Measurements from ENCODE around the gene SUPT16H. TPM values are rescaled to one million over a fixed set of nuclear protein-coding genes. Genes with fewer than 3 reads are reported as not detected.
A peak's percentile ranks its signal among the peaks of the same experiment; 100 is the strongest.

Gene SUPT16H
- total and polyA plus RNA-seq, 2 of the 13 experiments (the other 11 are each of a cell fraction or from before 2014, with no cell fraction given), result 77.5 to 230 TPM

DNA sequence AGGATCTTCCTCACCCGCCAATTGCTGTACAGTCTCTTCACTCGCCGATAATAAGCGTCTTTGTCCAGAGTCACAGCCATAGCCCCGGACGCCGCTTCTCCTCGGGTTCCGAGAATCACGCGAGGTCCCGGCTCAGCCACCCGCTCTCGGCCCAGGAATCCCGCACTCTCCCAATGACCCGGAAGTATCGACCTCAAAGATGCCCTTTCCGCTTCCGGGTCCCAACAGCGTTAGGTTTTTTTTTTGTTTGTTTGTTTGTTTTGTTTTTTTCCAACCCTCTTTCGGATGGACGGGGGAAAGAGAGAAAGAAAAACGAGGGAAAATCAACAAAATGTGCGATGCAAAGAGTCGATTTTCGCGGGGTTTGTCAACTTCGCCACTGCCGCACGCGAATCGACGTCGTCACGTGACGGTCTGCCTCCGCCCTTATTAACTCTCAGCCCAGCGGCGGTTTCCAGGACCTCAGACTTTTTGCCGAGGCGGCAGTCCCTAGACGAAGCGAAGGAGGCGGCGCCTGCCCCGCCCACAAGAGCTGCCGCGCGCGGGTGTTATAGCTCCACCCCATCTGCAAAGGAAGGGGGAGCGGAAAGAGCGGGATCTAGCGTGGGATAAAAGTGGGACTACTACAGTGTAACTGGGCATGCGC is at the start of gene SUPT16H (continued):
- TF ChIP-seq, protein P1, sequence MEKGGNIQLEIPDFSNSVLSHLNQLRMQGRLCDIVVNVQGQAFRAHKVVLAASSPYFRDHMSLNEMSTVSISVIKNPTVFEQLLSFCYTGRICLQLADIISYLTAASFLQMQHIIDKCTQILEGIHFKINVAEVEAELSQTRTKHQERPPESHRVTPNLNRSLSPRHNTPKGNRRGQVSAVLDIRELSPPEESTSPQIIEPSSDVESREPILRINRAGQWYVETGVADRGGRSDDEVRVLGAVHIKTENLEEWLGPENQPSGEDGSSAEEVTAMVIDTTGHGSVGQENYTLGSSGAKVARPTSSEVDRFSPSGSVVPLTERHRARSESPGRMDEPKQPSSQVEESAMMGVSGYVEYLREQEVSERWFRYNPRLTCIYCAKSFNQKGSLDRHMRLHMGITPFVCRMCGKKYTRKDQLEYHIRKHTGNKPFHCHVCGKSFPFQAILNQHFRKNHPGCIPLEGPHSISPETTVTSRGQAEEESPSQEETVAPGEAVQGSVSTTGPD (CRISPR knock-in tag; IDR thresholded peaks at IDR 0.05), result no peak
- TF ChIP-seq, protein P2, sequence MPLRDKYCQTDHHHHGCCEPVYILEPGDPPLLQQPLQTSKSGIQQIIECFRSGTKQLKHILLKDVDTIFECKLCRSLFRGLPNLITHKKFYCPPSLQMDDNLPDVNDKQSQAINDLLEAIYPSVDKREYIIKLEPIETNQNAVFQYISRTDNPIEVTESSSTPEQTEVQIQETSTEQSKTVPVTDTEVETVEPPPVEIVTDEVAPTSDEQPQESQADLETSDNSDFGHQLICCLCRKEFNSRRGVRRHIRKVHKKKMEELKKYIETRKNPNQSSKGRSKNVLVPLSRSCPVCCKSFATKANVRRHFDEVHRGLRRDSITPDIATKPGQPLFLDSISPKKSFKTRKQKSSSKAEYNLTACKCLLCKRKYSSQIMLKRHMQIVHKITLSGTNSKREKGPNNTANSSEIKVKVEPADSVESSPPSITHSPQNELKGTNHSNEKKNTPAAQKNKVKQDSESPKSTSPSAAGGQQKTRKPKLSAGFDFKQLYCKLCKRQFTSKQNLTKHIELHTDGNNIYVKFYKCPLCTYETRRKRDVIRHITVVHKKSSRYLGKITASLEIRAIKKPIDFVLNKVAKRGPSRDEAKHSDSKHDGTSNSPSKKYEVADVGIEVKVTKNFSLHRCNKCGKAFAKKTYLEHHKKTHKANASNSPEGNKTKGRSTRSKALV (CRISPR knock-in tag; IDR thresholded peaks at IDR 0.05), result no peak; the same call in 1 of the 2 replicates
- no peak for TF ChIP-seq EZH2 (conservative IDR thresholded peaks at IDR 0.05; ENCODE audit: low read depth, low read length)
- peak; percentile 64; the same call in 1 of the 2 replicates for TF ChIP-seq ZNF333 (CRISPR knock-in tag; IDR thresholded peaks at IDR 0.05; ENCODE audit: borderline replicate concordance)
- TF ChIP-seq REPIN1 (CRISPR knock-in tag; IDR thresholded peaks at IDR 0.05; ENCODE audit: borderline replicate concordance, low read depth), result peak; percentile 72; the same call in 1 of the 2 replicates
- no peak for TF ChIP-seq ZNF562 (CRISPR knock-in tag; IDR thresholded peaks at IDR 0.05; ENCODE audit: borderline replicate concordance)
- no peak for TF ChIP-seq KAT2B (IDR thresholded peaks at IDR 0.05; ENCODE audit: borderline replicate concordance, low read depth, low read length)
- TF ChIP-seq NFYB (CRISPR knock-in tag; IDR thresholded peaks at IDR 0.05), result peak; percentile 40
- TF ChIP-seq BRD4 (CRISPR knock-in tag; IDR thresholded peaks at IDR 0.05), result no peak
- TF ChIP-seq, protein P3, sequence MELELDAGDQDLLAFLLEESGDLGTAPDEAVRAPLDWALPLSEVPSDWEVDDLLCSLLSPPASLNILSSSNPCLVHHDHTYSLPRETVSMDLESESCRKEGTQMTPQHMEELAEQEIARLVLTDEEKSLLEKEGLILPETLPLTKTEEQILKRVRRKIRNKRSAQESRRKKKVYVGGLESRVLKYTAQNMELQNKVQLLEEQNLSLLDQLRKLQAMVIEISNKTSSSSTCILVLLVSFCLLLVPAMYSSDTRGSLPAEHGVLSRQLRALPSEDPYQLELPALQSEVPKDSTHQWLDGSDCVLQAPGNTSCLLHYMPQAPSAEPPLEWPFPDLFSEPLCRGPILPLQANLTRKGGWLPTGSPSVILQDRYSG (CRISPR knock-in tag; IDR thresholded peaks at IDR 0.05), result no peak
- TF ChIP-seq SAFB2 (CRISPR knock-in tag; IDR thresholded peaks at IDR 0.05; ENCODE audit: borderline replicate concordance, low read depth), result peak; percentile 86
- TF ChIP-seq NR1H2 (CRISPR knock-in tag; IDR thresholded peaks at IDR 0.05; ENCODE audit: borderline replicate concordance, low read depth), result no peak; the same call in 1 of the 2 replicates
- peak; percentile 70 for TF ChIP-seq YY1 (IDR thresholded peaks at IDR 0.05; ENCODE audit: insufficient read depth, insufficient replicate concordance, low read depth, low read length)
- TF ChIP-seq HNRNPH1 (optimal IDR thresholded peaks at IDR 0.05; ENCODE audit: low read depth, low read length), result no peak
- peak; percentile 65 for TF ChIP-seq SIN3B (IDR thresholded peaks at IDR 0.05; ENCODE audit: low read length)
- no peak for TF ChIP-seq NCOA5 (CRISPR knock-in tag; IDR thresholded peaks at IDR 0.05)
- no peak for TF ChIP-seq ZBTB43 (CRISPR knock-in tag; conservative IDR thresholded peaks at IDR 0.05)
- TF ChIP-seq BCLAF1 (IDR thresholded peaks at IDR 0.05), result no peak

All from HepG2 (cell line).